A549 (cell line): ENCODE measurements around the gene SUPT7L. TPM values are rescaled to one million over a fixed set of nuclear protein-coding genes. Genes with fewer than 3 reads are reported as not detected.
A peak's percentile ranks its signal among the peaks of the same experiment; 100 is the strongest.

Source experiments
- ATAC-seq, 2 experiments: fragments of 200-7000 bp in 1 of 2; fragments of >200 bp in 1 of 2; cut with Nextera tagmentation in 1 of 2; cut with Tn5 transposase in 1 of 2; 3 replicates each; pipeline versions ENCODE4 v1.8.0 to v1.9.1; 2018 to 2020; ENCODE audit warnings: mild to moderate bottlenecking in 1 of 2, moderate library complexity in 1 of 2
- CTCF ChIA-PET: fragments of 300-600 bp; sonication (Branson Sonifier 250); formaldehyde crosslinking; extraction: SDS; loops from one replicate; lab custom pipeline; 2021; ENCODE audit warnings: antibody characterized with exemption, inconsistent platforms; lab: Yijun Ruan, JAX
- POLR2A ChIA-PET: fragments of 350-600 bp; formaldehyde crosslinking; extraction: SDS; loops from one replicate; lab custom pipeline; 2021; ENCODE audit warnings: antibody characterized with exemption, inconsistent platforms; lab: Yijun Ruan, JAX
- DNase-seq, 2 experiments: peaks; one replicate each; pipeline versions ENCODE4 v3.0.0 to v3.0.0-alpha.2; 2011 to 2016; ENCODE audit warnings: low read depth in 1 of 2, low spot score in 1 of 2
- FAIRE-seq: peaks from 2 replicates; lab custom pipeline; 2011; peaks lifted over from hg19 to GRCh38; lab: Jason Lieb, UNC
- H3K27ac ChIP-seq, 2 experiments: fragments of >200 bp; sonication (Bioruptor Twin); formaldehyde crosslinking; 3 replicates each; pipeline ENCODE4 v1.5.1; 2016 to 2017
- H3K4me1 ChIP-seq: fragments of >200 bp; sonication (Bioruptor Twin); formaldehyde crosslinking; 3 replicates; pipeline ENCODE4 v1.6.1; 2016
- H3K4me2 ChIP-seq: fragments of >200 bp; sonication (Bioruptor Twin); formaldehyde crosslinking; 3 replicates; pipeline ENCODE4 v1.6.1; 2016
- H3K4me3 ChIP-seq: fragments of >200 bp; sonication (Bioruptor Twin); formaldehyde crosslinking; 3 replicates; pipeline ENCODE4 v1.5.1; 2016
- H3K9me3 ChIP-seq: fragments of >200 bp; sonication (Bioruptor Twin); formaldehyde crosslinking; 3 replicates; pipeline ENCODE4 v1.6.1; 2016
- CEBPB ChIP-seq, 2 experiments: fragments of >200 bp in 1 of 2; sonication (Bioruptor Twin) in 1 of 2; formaldehyde crosslinking in 1 of 2; IDR thresholded peaks; 2 replicates each; pipeline ENCODE4 v1.6.1; 2012 to 2016
- CHD2 ChIP-seq: fragments of 150-350 bp; IDR thresholded peaks from 2 replicates; pipeline ENCODE4 v1.6.1; 2014; ENCODE audit warnings: low read length; ENCODE audit not compliant: partially characterized antibody
- CHD4 ChIP-seq: fragments of 200-600 bp; sonication (generic); IDR thresholded peaks from 2 replicates; pipeline ENCODE4 v1.6.1; 2016; ENCODE audit warnings: antibody characterized with exemption, mild to moderate bottlenecking, borderline replicate concordance
- EHMT2 ChIP-seq: fragments of 200-600 bp; sonication (generic); IDR thresholded peaks from 2 replicates; pipeline ENCODE4 v1.6.1; 2016; ENCODE audit warnings: antibody characterized with exemption, low read depth, mild to moderate bottlenecking, moderate library complexity
- ESRRA ChIP-seq: fragments of 150-350 bp; IDR thresholded peaks from 2 replicates; pipeline ENCODE4 v1.6.1; 2014; ENCODE audit warnings: mild to moderate bottlenecking, low read length, borderline replicate concordance
- GATA3 ChIP-seq: IDR thresholded peaks from 2 replicates; pipeline ENCODE4 v1.6.1; 2012; ENCODE audit warnings: borderline replicate concordance
- HDAC2 ChIP-seq: fragments of 200-600 bp; sonication (generic); IDR thresholded peaks from 2 replicates; pipeline ENCODE4 v1.6.1; 2016
- KDM5A ChIP-seq: fragments of 200-600 bp; sonication (generic); IDR thresholded peaks from 2 replicates; pipeline ENCODE4 v1.6.1; 2016; ENCODE audit warnings: antibody characterized with exemption, mild to moderate bottlenecking
- MAFK ChIP-seq: fragments of 450-650 bp; IDR thresholded peaks from 2 replicates; pipeline ENCODE4 v1.6.1; 2014; ENCODE audit not compliant: partially characterized antibody
- MAZ ChIP-seq: fragments of 150-350 bp; IDR thresholded peaks from 2 replicates; pipeline ENCODE4 v1.6.1; 2014; ENCODE audit warnings: antibody characterized with exemption, low read depth, low read length, borderline replicate concordance
- RFX5 ChIP-seq: fragments of 450-650 bp; IDR thresholded peaks from 2 replicates; pipeline ENCODE4 v1.7.1; 2014; ENCODE audit warnings: antibody characterized with exemption, mild to moderate bottlenecking, moderate library complexity
- SMC3 ChIP-seq: fragments of >200 bp; sonication (Bioruptor Twin); formaldehyde crosslinking; IDR thresholded peaks from 3 replicates; pipeline ENCODE4 v1.6.1; 2018; ENCODE audit warnings: inconsistent platforms
- ZFP36 ChIP-seq: fragments of 450-650 bp; IDR thresholded peaks from 2 replicates; pipeline ENCODE4 v1.6.1; 2014; ENCODE audit warnings: borderline replicate concordance; ENCODE audit not compliant: partially characterized antibody
- ZSCAN20 ChIP-seq: fragments of 250-450 bp; sonication (Bioruptor Pico); IDR thresholded peaks from 2 replicates; pipeline ENCODE4 v1.8.0; 2022; ENCODE audit warnings: mild to moderate bottlenecking, moderate library complexity
- WGBS: methylation state at CpG from one replicate; pipeline ENCODE4 v1.1.6; 2017; ENCODE audit errors: missing lambda C conversion rate; 5-methylcytosine and 5-hydroxymethylcytosine counted together
- polyA plus RNA-seq, 4 experiments: library from polyadenylated mRNA; depleted of rRNA in 3 of 4; stranded (reverse); fragments of >200 nt; fragmentation: RNase III in 1 of 4; extraction: RNeasy Plus Mini Kit Qiagen cat#74134 plus additional on column Dnase treatment in 1 of 4; gene quantifications; 2 replicates in 3 of 4; 3 replicates in 1 of 4; pipeline ENCODE4 v1.2.3, GENCODE V29; 2011 to 2017
- TF ChIP-seq, protein P1 (sequence below): fragments of 450-650 bp; IDR thresholded peaks from 2 replicates; pipeline ENCODE4 v1.6.1; 2014; ENCODE audit warnings: antibody characterized with exemption
- TF ChIP-seq, protein P2 (sequence below): fragments of 150-350 bp; IDR thresholded peaks from 2 replicates; pipeline ENCODE4 v1.6.1; 2014; ENCODE audit warnings: low read depth, mild to moderate bottlenecking, low read length

SUPT7L gene
- polyA plus RNA-seq, 2 of the 4 experiments (the other 2 are of a cell fraction): 39.5 to 67.0 TPM

DNA sequence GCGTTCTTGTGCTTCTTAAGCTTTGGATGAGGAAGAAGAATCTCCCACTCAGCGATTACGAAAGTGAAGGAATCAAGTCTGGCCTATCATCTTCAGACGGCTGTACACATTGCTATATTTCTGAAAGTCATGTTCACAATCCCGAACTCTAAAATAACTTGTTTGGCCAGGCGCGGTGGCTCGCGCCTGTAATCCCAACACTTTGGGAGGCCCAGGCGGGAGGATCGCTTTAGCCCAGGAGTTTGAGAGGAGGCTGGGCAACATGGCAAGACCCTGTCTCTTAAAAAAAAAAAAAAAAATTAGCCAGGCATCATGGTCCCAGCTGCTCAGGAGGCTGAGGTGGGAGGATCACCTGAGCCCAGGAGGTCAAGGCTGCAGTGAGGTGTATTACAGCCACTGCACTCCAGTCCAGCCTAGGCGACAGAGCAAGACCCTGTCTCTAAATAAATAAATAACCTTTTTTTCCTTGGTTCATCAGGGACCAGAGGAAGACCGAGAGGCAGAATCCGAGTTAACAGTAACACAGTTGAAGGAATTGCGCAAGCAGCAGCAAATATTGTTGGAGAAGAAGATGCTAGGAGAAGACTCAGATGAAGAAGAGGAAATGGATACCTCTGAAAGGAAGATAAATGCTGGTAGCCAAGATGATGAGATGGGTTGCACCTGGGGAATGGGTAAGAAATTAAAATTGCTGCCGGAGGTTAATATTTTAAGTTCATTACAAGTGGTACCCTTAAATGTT lies 1.4 kb upstream of the SUPT7L start:
- no peak for FAIRE-seq
- H3K27ac ChIP-seq: peak overlapping the region; percentile 83 to 93
- CTCF ChIA-PET: interaction anchor here (0.6 to 11.0 kb wide), 5 partner anchors 8 to 256 kb away, joined by 3 to 118 read pairs (median 8); partner anchors contain the start of gene PPM1G

DNA sequence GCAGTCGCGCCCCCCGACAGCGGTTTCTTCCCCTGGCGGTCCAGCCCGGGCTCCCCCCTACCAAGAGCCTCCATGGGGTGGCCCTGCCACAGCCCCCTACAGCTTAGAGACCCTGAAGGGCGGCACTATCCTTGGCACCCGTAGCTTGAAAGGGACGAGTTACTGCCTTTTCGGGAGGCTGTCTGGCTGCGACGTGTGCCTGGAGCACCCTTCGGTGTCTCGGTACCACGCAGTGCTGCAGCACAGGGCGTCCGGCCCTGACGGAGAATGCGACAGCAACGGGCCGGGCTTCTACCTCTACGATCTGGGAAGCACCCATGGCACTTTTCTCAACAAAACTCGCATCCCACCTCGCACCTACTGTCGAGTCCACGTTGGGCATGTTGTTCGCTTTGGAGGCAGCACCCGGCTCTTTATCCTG lies 750 bp upstream of the SUPT7L start:
- Histone ChIP-seq H3K4me1 (peaks cover 24% of the 10 kb centered on the region), H3K27ac (peak overlapping the region; percentile 83 to 93), H3K4me3 (peak overlapping the region; percentile 97), H3K4me2 (peak overlapping the region; percentile 87), H3K9me3 (no peaks in the 10 kb centered on the region)
- TF ChIP-seq, protein P1, sequence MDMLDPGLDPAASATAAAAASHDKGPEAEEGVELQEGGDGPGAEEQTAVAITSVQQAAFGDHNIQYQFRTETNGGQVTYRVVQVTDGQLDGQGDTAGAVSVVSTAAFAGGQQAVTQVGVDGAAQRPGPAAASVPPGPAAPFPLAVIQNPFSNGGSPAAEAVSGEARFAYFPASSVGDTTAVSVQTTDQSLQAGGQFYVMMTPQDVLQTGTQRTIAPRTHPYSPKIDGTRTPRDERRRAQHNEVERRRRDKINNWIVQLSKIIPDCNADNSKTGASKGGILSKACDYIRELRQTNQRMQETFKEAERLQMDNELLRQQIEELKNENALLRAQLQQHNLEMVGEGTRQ: no peak
- TF ChIP-seq HDAC2 (peak; percentile 11; the same call in 1 of the 2 replicates), EHMT2 (no peak), SMC3 (no peak), KDM5A (peak; percentile 89; the same call in 1 of the 2 replicates), RFX5 (no peak), MAZ (no peak)
- WGBS: 5% methylated on average over 28 of the region's 28 CpGs
- FAIRE-seq: no peak
- ChIA-PET CTCF (interaction anchor here (0.9 to 11.0 kb wide), 4 partner anchors 8 to 255 kb away, joined by 3 to 118 read pairs (median 8); partner anchors contain the start of gene PPM1G), POLR2A (interaction anchor here (1.0 to 1.7 kb wide), 3 partner anchors 9 to 18 kb away, joined by 3 to 10 read pairs (median 4); no protein-coding TSS in a partner anchor)
- ATAC-seq: peak; percentile 40 to 64; a peak in 5 of 6 replicates
- no peak for DNase-seq

More for the DNA sequence above, 1.4 kb upstream of the SUPT7L start:
- DNase-seq (no peak), ATAC-seq (no peak)
- POLR2A ChIA-PET: interaction anchor here (0.7 to 1.7 kb wide), 2 partner anchors 18 to 55 kb away, joined by 3 to 10 read pairs; no protein-coding TSS in a partner anchor
- Histone ChIP-seq H3K4me1 (peaks cover 24% of the 10 kb centered on the region), H3K4me3 (peak overlapping the region; percentile 97), H3K4me2 (peak overlapping the region; percentile 87), H3K9me3 (no peaks in the 10 kb centered on the region)
- TF ChIP-seq CEBPB (IDR thresholded peaks at IDR 0.05) (peak; percentile 83 to 94; a peak in 3 of 4 replicates), MAFK (peak; percentile 21)
- TF ChIP-seq, protein P2, sequence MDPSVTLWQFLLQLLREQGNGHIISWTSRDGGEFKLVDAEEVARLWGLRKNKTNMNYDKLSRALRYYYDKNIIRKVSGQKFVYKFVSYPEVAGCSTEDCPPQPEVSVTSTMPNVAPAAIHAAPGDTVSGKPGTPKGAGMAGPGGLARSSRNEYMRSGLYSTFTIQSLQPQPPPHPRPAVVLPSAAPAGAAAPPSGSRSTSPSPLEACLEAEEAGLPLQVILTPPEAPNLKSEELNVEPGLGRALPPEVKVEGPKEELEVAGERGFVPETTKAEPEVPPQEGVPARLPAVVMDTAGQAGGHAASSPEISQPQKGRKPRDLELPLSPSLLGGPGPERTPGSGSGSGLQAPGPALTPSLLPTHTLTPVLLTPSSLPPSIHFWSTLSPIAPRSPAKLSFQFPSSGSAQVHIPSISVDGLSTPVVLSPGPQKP: no peak
- WGBS: 79% methylated on average over 16 of the region's 16 CpGs

DNA sequence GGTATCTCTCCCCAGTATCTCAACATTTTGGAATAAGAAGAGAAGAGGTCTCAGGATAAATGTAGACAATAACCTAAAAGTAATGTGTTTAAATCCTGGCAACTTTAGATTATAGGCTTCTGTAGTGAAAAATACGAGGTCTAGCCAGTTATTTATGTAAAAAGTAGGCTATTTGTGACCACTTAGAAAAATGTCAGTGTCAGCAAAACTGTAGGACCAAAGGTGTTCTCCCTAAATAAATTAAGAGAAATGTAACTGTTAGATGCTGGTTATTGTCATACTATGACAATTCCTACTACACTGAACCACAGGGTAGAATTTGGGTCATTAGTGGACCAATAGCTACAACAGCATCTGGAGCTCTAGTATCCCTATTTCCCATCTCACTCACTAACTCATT lies 2.0 kb downstream of the SUPT7L start:
- ChIA-PET POLR2A (no interaction called here), CTCF (interaction anchor here (11.0 kb wide), 1 partner anchor 21 kb away, joined by 118 read pairs; no protein-coding TSS in a partner anchor)
- 82% methylated on average over 1 of the region's 1 CpG for WGBS
- Histone ChIP-seq H3K4me2 (no peak overlapping the region), H3K4me1 (peaks cover 24% of the 10 kb centered on the region), H3K27ac (no peak overlapping the region), H3K4me3 (no peak overlapping the region), H3K9me3 (no peaks in the 10 kb centered on the region)
- no peak for ATAC-seq
- DNase-seq: no peak
- TF ChIP-seq ZSCAN20 (no peak), MAFK (peak; percentile 96)
- no peak for FAIRE-seq

DNA sequence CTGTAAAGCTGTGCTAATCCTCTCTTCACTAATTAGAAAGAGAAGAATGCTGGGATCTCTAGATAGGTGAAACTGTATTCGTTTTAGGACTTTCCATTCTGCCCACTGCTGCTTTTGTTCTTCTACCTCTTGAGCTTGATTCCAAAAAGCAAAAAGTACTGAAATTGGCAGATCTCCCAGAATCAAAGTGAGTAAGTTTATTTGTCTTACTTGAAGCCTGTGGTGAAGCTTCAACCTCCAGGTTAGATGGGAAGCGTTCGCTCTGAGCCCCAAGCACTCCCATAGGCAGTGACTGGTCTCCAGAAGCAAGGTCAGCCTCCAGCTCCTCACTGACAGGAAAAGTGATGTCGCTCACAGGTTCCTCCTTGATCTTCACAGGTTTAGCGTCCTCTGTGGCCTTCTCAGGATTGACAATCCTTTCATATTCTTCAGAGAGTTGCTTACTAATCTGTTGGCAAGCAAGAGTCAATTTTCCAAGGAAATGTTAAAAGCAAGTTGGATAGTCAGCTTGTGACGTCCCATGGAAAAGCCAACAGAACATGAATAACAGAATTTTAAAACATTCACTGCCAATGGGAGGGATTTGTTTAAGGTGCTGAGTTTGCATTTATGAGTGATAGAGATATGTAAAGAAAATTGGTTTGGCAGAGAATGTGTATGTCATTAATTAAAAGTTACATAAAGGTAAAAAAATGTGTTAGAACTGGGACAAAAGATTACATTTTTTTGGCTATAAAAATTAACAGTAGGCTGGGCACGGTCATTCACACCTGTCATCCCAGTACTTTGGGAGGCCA lies 8.1 kb downstream of the SUPT7L start:
- Histone ChIP-seq H3K4me2 (no peak overlapping the region), H3K4me1 (peaks cover 9% of the 10 kb centered on the region; the same call in 2 of the 3 replicates)
- no peak for FAIRE-seq
- WGBS: 82% methylated on average over 7 of the region's 7 CpGs
- TF ChIP-seq GATA3 (no peak), MAFK (peak; percentile 91), CHD2 (no peak), ESRRA (no peak), CHD4 (no peak), ZFP36 (no peak)
- TF ChIP-seq, protein P1: no peak
- TF ChIP-seq, protein P2: no peak
- TF ChIP-seq, all 56 proteins: peak for 1
- ATAC-seq (peak; percentile 24 to 51; a peak in 4 of 6 replicates), DNase-seq (peak in 1 of 2 experiments; percentile 29)
- ChIA-PET CTCF (interaction anchor here (1.0 to 3.9 kb wide), 4 partner anchors 24 to 246 kb away, joined by 3 to 26 read pairs (median 4); partner anchors contain the start of gene PPM1G), POLR2A (interaction anchor here (1.0 kb wide), 1 partner anchor 8 kb away, joined by 4 read pairs; the partner anchor contains the start of genes SLC4A1AP and SUPT7L)
- no peak overlapping the region for H3K4me3 ChIP-seq
- no peaks in the 10 kb centered on the region for H3K9me3 ChIP-seq
- H3K27ac ChIP-seq: no peak overlapping the region
